Hepatocyte (in vitro differentiated cells): ENCODE results near the gene EFNA4.

Experiments used
- CTCF ChIP-seq: fragments of 200-600 bp; sonication (generic); IDR thresholded peaks from 2 replicates; pipeline ENCODE4 v1.5.1; 2016; ENCODE audit warnings: antibody characterized with exemption, mild to moderate bottlenecking; ENCODE audit not compliant: poor library complexity
- EZH2 ChIP-seq: fragments of 200-600 bp; sonication (generic); IDR thresholded peaks from 2 replicates; pipeline ENCODE4 v1.6.1; 2016; ENCODE audit warnings: antibody characterized with exemption, mild to moderate bottlenecking, borderline replicate concordance

GRCh38 chr1:155017041-155017945 lies 46.2 kb upstream of the EFNA4 start:
- no peak for TF ChIP-seq EZH2
- TF ChIP-seq CTCF, result peak; percentile 100
